Neural cell (in vitro differentiated cells): ENCODE results near the gene TCL1A. TPM values are rescaled to one million over a fixed set of nuclear protein-coding genes. Genes with fewer than 3 reads are reported as not detected.

Source experiments
- H2AFZ ChIP-seq: fragments of 200-600, 300-800 bp; sonication (generic), shearing (Covaris generic); 2 replicates; pipeline ENCODE4 v1.6.0; 2014; ENCODE audit warnings: low read depth, mild to moderate bottlenecking, antibody characterized with exemption, low read length, moderate library complexity
- H3F3A ChIP-seq: fragments of 200-600 bp; shearing (Covaris generic); 2 replicates; pipeline ENCODE4 v1.6.1; 2016; ENCODE audit warnings: mild to moderate bottlenecking, moderate library complexity, mixed read lengths, antibody characterized with exemption, low read length; ENCODE audit not compliant: insufficient read depth, poor library complexity, severe bottlenecking
- H3K27ac ChIP-seq: fragments of 200-600, 300-800 bp; sonication (generic), shearing (Covaris generic); 2 replicates; pipeline ENCODE4 v1.5.1; 2014; ENCODE audit warnings: mild to moderate bottlenecking, low read length, moderate library complexity
- H3K27me3 ChIP-seq: fragments of 300-800, 200-600 bp; sonication (generic), shearing (Covaris generic); 2 replicates; pipeline ENCODE4 v1.6.0; 2014; ENCODE audit warnings: mild to moderate bottlenecking, low read depth, low read length, moderate library complexity; ENCODE audit not compliant: insufficient read depth
- H3K36me3 ChIP-seq: fragments of 300-800, 200-600 bp; sonication (generic), shearing (Covaris generic); 2 replicates; pipeline ENCODE4 v1.5.1; 2014; ENCODE audit warnings: mild to moderate bottlenecking, antibody characterized with exemption, low read length, moderate library complexity; ENCODE audit not compliant: insufficient read depth
- H3K4me2 ChIP-seq: fragments of 300-800, 200-600 bp; sonication (generic), shearing (Covaris generic); 2 replicates; pipeline ENCODE4 v1.6.0; 2014; ENCODE audit warnings: mild to moderate bottlenecking, low read length
- H3K4me3 ChIP-seq: fragments of 300-800, 200-600 bp; sonication (generic), shearing (Covaris generic); 2 replicates; pipeline ENCODE4 v1.5.1; 2014; ENCODE audit warnings: mild to moderate bottlenecking, low read length, moderate library complexity
- H3K79me2 ChIP-seq: fragments of 200-600 bp; shearing (Covaris generic); replicated peaks from 2 replicates; pipeline ENCODE4 v1.6.0; 2014; ENCODE audit warnings: mild to moderate bottlenecking, low read length, moderate library complexity; ENCODE audit not compliant: insufficient read depth
- H3K9ac ChIP-seq: fragments of 300-800, 200-600 bp; sonication (generic), shearing (Covaris generic); 2 replicates; pipeline ENCODE4 v1.6.1; 2016; ENCODE audit warnings: mild to moderate bottlenecking, low read length, mixed read lengths
- H3K9me2 ChIP-seq: fragments of 200-600 bp; shearing (Covaris generic); 2 replicates; pipeline ENCODE4 v1.6.1; 2016; ENCODE audit warnings: mild to moderate bottlenecking, low read length, mixed read lengths; ENCODE audit not compliant: insufficient read depth
- H3K9me3 ChIP-seq: fragments of 200-600, 300-800 bp; sonication (generic), shearing (Covaris generic); 2 replicates; pipeline ENCODE4 v1.6.1; 2016; ENCODE audit warnings: mild to moderate bottlenecking, mixed run types, low read length, moderate library complexity, mixed read lengths
- H4K20me1 ChIP-seq: fragments of 200-600 bp; shearing (Covaris generic); 2 replicates; pipeline ENCODE4 v1.6.1; 2016; ENCODE audit warnings: mild to moderate bottlenecking, mixed run types; ENCODE audit not compliant: insufficient read depth
- CTCF ChIP-seq: fragments of 450-650 bp; IDR thresholded peaks from 2 replicates; pipeline ENCODE4 v1.5.1; 2014; ENCODE audit warnings: antibody characterized with exemption, mild to moderate bottlenecking, moderate library complexity; ENCODE audit not compliant: poor library complexity, severe bottlenecking
- EP300 ChIP-seq: fragments of 450-650 bp; conservative IDR thresholded peaks from 2 replicates; pipeline ENCODE4 v1.6.1; 2014; ENCODE audit warnings: antibody characterized with exemption, mild to moderate bottlenecking, moderate library complexity; ENCODE audit not compliant: poor library complexity, severe bottlenecking
- EZH2 ChIP-seq: fragments of 200-600, 300-800 bp; shearing (Covaris generic), sonication (generic); IDR thresholded peaks from 2 replicates; pipeline ENCODE4 v1.6.1; 2014; ENCODE audit warnings: antibody characterized with exemption, low read length, borderline replicate concordance, mild to moderate bottlenecking; ENCODE audit not compliant: insufficient read depth, poor library complexity, severe bottlenecking
- MXI1 ChIP-seq: fragments of 450-650 bp; conservative IDR thresholded peaks from 2 replicates; pipeline ENCODE4 v1.6.1; 2014; ENCODE audit warnings: antibody characterized with exemption, mild to moderate bottlenecking; ENCODE audit not compliant: poor library complexity, severe bottlenecking
- POLR2AphosphoS5 ChIP-seq: IDR thresholded peaks from 2 replicates; pipeline ENCODE4 v1.6.1; 2012
- RAD21 ChIP-seq: fragments of 450-650 bp; conservative IDR thresholded peaks from 2 replicates; pipeline ENCODE4 v1.6.1; 2014; ENCODE audit warnings: antibody characterized with exemption, mild to moderate bottlenecking, moderate library complexity
- REST ChIP-seq: IDR thresholded peaks from 2 replicates; pipeline ENCODE4 v1.6.1; 2012; ENCODE audit warnings: borderline replicate concordance
- SMC3 ChIP-seq: fragments of 450-650 bp; conservative IDR thresholded peaks from 2 replicates; pipeline ENCODE4 v1.6.1; 2014; ENCODE audit warnings: antibody characterized with exemption, mild to moderate bottlenecking, moderate library complexity; ENCODE audit not compliant: poor library complexity
- TAF1 ChIP-seq: IDR thresholded peaks from 2 replicates; pipeline ENCODE4 v1.6.1; 2012; ENCODE audit warnings: low read depth
- polyA plus RNA-seq: library from polyadenylated mRNA; depleted of rRNA; stranded (reverse); fragments of >200 nt; gene quantifications from 2 replicates; pipeline ENCODE4 v1.2.3, GENCODE V29; 2014

Gene TCL1A
- polyA plus RNA-seq, 1 donor from 2014 or later: not detected

GRCh38 chr14:95758331-95758730 is 44.4 kb upstream of the TCL1A start:
- H3K27me3 ChIP-seq: no peaks in the 10 kb centered on the region
- H4K20me1 ChIP-seq: no peaks in the 10 kb centered on the region
- H3K9me2 ChIP-seq: no peaks in the 10 kb centered on the region
- no peaks in the 10 kb centered on the region for H3K9me3 ChIP-seq
- H3K9ac ChIP-seq: no peak overlapping the region
- no peak overlapping the region for H3K4me2 ChIP-seq
- TF ChIP-seq EP300 (no peak), CTCF (no peak)
- no peak overlapping the region for H2AFZ ChIP-seq
- H3K27ac ChIP-seq: no peak overlapping the region
- no peak overlapping the region for H3K4me3 ChIP-seq
- no peaks in the 10 kb centered on the region for H3K36me3 ChIP-seq
- H3K79me2 ChIP-seq: no peaks in the 10 kb centered on the region
- H3F3A ChIP-seq: no peaks in the 10 kb centered on the region

- TF ChIP-seq SMC3 (no peak), EP300 (no peak), TAF1 (no peak), REST (no peak), EZH2 (no peak), CTCF (no peak), RAD21 (no peak), MXI1 (no peak), POLR2AphosphoS5 (no peak)
- Histone ChIP-seq H3K79me2 (no peaks in the 10 kb centered on the region), H3K36me3 (no peaks in the 10 kb centered on the region), H3K27ac (no peak overlapping the region), H3F3A (no peaks in the 10 kb centered on the region), H3K9me3 (no peaks in the 10 kb centered on the region), H2AFZ (no peak overlapping the region), H3K9me2 (no peaks in the 10 kb centered on the region), H3K9ac (no peak overlapping the region), H3K4me2 (no peak overlapping the region), H3K27me3 (no peaks in the 10 kb centered on the region), H3K4me3 (no peak overlapping the region), H4K20me1 (no peaks in the 10 kb centered on the region)
These were observed 42.8 kb upstream of the TCL1A start for GRCh38 chr14:95756751-95757150.
